Loucy (cell line): ENCODE measurements around the gene AHCY.
"Not testable (repeated sequence)": the region's sequence is repeated elsewhere in the genome, so short reads cannot be mapped to it uniquely, and the experiment has no call there.

Experiments used
- H2AFZ ChIP-seq: fragments of 200-600 bp; sonication (generic); 2 replicates; pipeline ENCODE4 v1.6.0; 2016; ENCODE audit warnings: antibody characterized with exemption, mild to moderate bottlenecking, low read length, moderate library complexity
- H3F3A ChIP-seq: fragments of 200-600 bp; 2 replicates; pipeline ENCODE4 v1.6.0; 2016; ENCODE audit warnings: antibody characterized with exemption, low read depth, mild to moderate bottlenecking
- H3K27me3 ChIP-seq: fragments of 200-600 bp; sonication (generic); 2 replicates; pipeline ENCODE4 v1.6.1; 2014; ENCODE audit warnings: low read length, mild to moderate bottlenecking; ENCODE audit not compliant: insufficient read depth, poor library complexity, severe bottlenecking
- H3K36me3 ChIP-seq: fragments of 200-600 bp; sonication (generic); 2 replicates; pipeline ENCODE4 v1.6.1; 2016; ENCODE audit warnings: low read length; ENCODE audit not compliant: insufficient read depth
- H3K4me1 ChIP-seq: fragments of 200-600 bp; sonication (generic); 2 replicates; pipeline ENCODE4 v1.5.1; 2014; ENCODE audit warnings: low read length, mild to moderate bottlenecking; ENCODE audit not compliant: insufficient read depth, poor library complexity, severe bottlenecking
- H3K4me2 ChIP-seq: fragments of 200-600 bp; sonication (generic); 2 replicates; pipeline ENCODE4 v1.6.0; 2014; ENCODE audit warnings: antibody characterized with exemption, low read length, low read depth, mild to moderate bottlenecking; ENCODE audit not compliant: poor library complexity, severe bottlenecking
- H3K4me3 ChIP-seq: fragments of 200-600 bp; sonication (generic); 2 replicates; pipeline ENCODE4 v1.5.1; 2014; ENCODE audit warnings: low read length, mild to moderate bottlenecking, mixed read lengths; ENCODE audit not compliant: poor library complexity, severe bottlenecking
- H3K79me2 ChIP-seq: fragments of 200-600 bp; sonication (generic); 2 replicates; pipeline ENCODE4 v1.6.1; 2014; ENCODE audit warnings: low read length; ENCODE audit not compliant: insufficient read depth
- H3K9ac ChIP-seq: fragments of 200-600 bp; sonication (generic); 2 replicates; pipeline ENCODE4 v1.6.0; 2014; ENCODE audit warnings: mild to moderate bottlenecking, low read depth, low read length, moderate library complexity; ENCODE audit not compliant: poor library complexity, severe bottlenecking
- H3K9me2 ChIP-seq: fragments of 200-600 bp; sonication (generic); replicated peaks from 2 replicates; pipeline ENCODE4 v1.6.1; 2016; ENCODE audit warnings: low read depth, low read length, mixed read lengths
- H3K9me3 ChIP-seq: fragments of 200-600 bp; sonication (generic); 2 replicates; pipeline ENCODE4 v1.6.1; 2014; ENCODE audit warnings: mild to moderate bottlenecking, antibody characterized with exemption, low read length, low read depth; ENCODE audit not compliant: insufficient read depth
- H4K20me1 ChIP-seq: fragments of 200-600 bp; sonication (generic); 2 replicates; pipeline ENCODE4 v1.6.0; 2014; ENCODE audit warnings: antibody characterized with exemption, low read length, mild to moderate bottlenecking; ENCODE audit not compliant: insufficient read depth, poor library complexity, severe bottlenecking
- CTCF ChIP-seq: fragments of 200-600 bp; sonication (generic); conservative IDR thresholded peaks from 2 replicates; pipeline ENCODE4 v1.5.1; 2014; ENCODE audit warnings: mild to moderate bottlenecking, antibody characterized with exemption, low read length
- EZH2phosphoT487 ChIP-seq: fragments of 200-600 bp; IDR thresholded peaks from 2 replicates; pipeline ENCODE4 v1.6.1; 2018; ENCODE audit warnings: antibody characterized with exemption, mild to moderate bottlenecking, moderate library complexity, borderline replicate concordance

The AHCY gene

GRCh38 chr20:34246126-34246626, 57.0 kb downstream of the AHCY start:
- Histone ChIP-seq H2AFZ (no peak overlapping the region), H3K4me1 (peaks cover 6% of the 10 kb centered on the region), H3K4me2 (no peak overlapping the region), H4K20me1 (no peaks in the 10 kb centered on the region), H3K36me3 (no peaks in the 10 kb centered on the region), H3K27me3 (no peaks in the 10 kb centered on the region), H3F3A (no peaks in the 10 kb centered on the region), H3K79me2 (no peaks in the 10 kb centered on the region), H3K9me2 (no peaks in the 10 kb centered on the region), H3K9me3 (no peaks in the 10 kb centered on the region), H3K9ac (no peak overlapping the region), H3K4me3 (no peak overlapping the region)
- no peak for TF ChIP-seq EZH2phosphoT487
- no peak for TF ChIP-seq CTCF

GRCh38 chr20:34243377-34243776, 59.8 kb downstream of the AHCY start:
- H3K9me2 ChIP-seq = no peaks in the 10 kb centered on the region
- TF ChIP-seq CTCF = no peak
- TF ChIP-seq EZH2phosphoT487 = no peak
- no peaks in the 10 kb centered on the region for H3K4me1 ChIP-seq
- no peak overlapping the region for H3K4me2 ChIP-seq
- no peaks in the 10 kb centered on the region for H3K27me3 ChIP-seq
- no peaks in the 10 kb centered on the region for H3K36me3 ChIP-seq
- no peak overlapping the region for H2AFZ ChIP-seq
- no peaks in the 10 kb centered on the region; the same call in 1 of the 2 replicates for H3K9me3 ChIP-seq
- no peaks in the 10 kb centered on the region for H3K79me2 ChIP-seq
- no peak overlapping the region for H3K9ac ChIP-seq
- H4K20me1 ChIP-seq = no peaks in the 10 kb centered on the region
- no peak overlapping the region for H3K4me3 ChIP-seq
- no peaks in the 10 kb centered on the region for H3F3A ChIP-seq

GRCh38 chr20:34242879-34243278, 60.3 kb downstream of the AHCY start:
- H2AFZ ChIP-seq = no peak overlapping the region
- H3K36me3 ChIP-seq = no peaks in the 10 kb centered on the region
- H3K79me2 ChIP-seq = no peaks in the 10 kb centered on the region
- no peaks in the 10 kb centered on the region for H3K9me2 ChIP-seq
- no peaks in the 10 kb centered on the region for H4K20me1 ChIP-seq
- H3K27me3 ChIP-seq = no peaks in the 10 kb centered on the region
- no peak overlapping the region for H3K4me3 ChIP-seq
- no peak overlapping the region for H3K4me2 ChIP-seq
- H3K9ac ChIP-seq = no peak overlapping the region
- no peaks in the 10 kb centered on the region for H3F3A ChIP-seq
- no peaks in the 10 kb centered on the region; the same call in 1 of the 2 replicates for H3K9me3 ChIP-seq
- no peak for TF ChIP-seq EZH2phosphoT487
- TF ChIP-seq CTCF = no peak
- H3K4me1 ChIP-seq = no peaks in the 10 kb centered on the region

- not testable (repeated sequence) for H3F3A ChIP-seq, H3K9me3 ChIP-seq, H3K9ac ChIP-seq, H3K79me2 ChIP-seq, H3K4me2 ChIP-seq, H3K4me1 ChIP-seq, H3K9me2 ChIP-seq, H3K36me3 ChIP-seq, H4K20me1 ChIP-seq, H3K27me3 ChIP-seq, H2AFZ ChIP-seq, H3K4me3 ChIP-seq
Observed at GRCh38 chr20:34242015-34242414, 61.1 kb downstream of the AHCY start.
